NCI-H345 treated with DMSO at 0.1 percent for 48 hours (cell line): ENCODE data around the gene KCNT2.
A peak's percentile ranks its signal among the peaks of the same experiment; 100 is the strongest.
"Not testable (repeated sequence)": the region's sequence is repeated elsewhere in the genome, so short reads cannot be mapped to it uniquely, and the experiment has no call there.

Source experiments
- DNase-seq: peaks from one replicate; lab custom pipeline; 2025; ENCODE audit not compliant: unreplicated experiment; lab: John Stamatoyannopoulos, UW

KCNT2 gene

GRCh38 chr1:196608390-196609369, at the start of gene KCNT2:
Gene KCNT2, minus strand, starts transcription at chr1:196608440. Its CDS starts 131 bp downstream, at chr1:196608309.
- DNase-seq, result peak; percentile 17

- no peak for DNase-seq
Measured at GRCh38 chr1:196655494-196655893, 47.3 kb upstream of the KCNT2 start.

GRCh38 chr1:196655071-196655470, 46.8 kb upstream of the KCNT2 start:
- no peak for DNase-seq

- no peak for DNase-seq
Measured at GRCh38 chr1:196654271-196654670, 46.0 kb upstream of the KCNT2 start.

GRCh38 chr1:196651637-196652215, 43.5 kb upstream of the KCNT2 start, which contains the start of gene CFH:
Gene CFH, plus strand, starts transcription at chr1:196652043. Its CDS starts 75 bp downstream, at chr1:196652118.
- DNase-seq, result no peak

- no peak for DNase-seq
Measured at GRCh38 chr1:196651079-196651478, 42.8 kb upstream of the KCNT2 start.

GRCh38 chr1:196650403-196650802, 42.2 kb upstream of the KCNT2 start:
- DNase-seq, result no peak

GRCh38 chr1:196649990-196650389, 41.8 kb upstream of the KCNT2 start:
- no peak for DNase-seq

GRCh38 chr1:196640976-196641375, 32.7 kb upstream of the KCNT2 start:
- DNase-seq, result no peak

- not testable (repeated sequence) for DNase-seq
Measured at GRCh38 chr1:196639291-196639690, 31.1 kb upstream of the KCNT2 start.

GRCh38 chr1:196638466-196638865, 30.2 kb upstream of the KCNT2 start:
- DNase-seq, result no peak

- DNase-seq, result no peak
Measured at GRCh38 chr1:196637606-196638005, 29.4 kb upstream of the KCNT2 start.

- DNase-seq, result no peak
Measured at GRCh38 chr1:196628838-196629237, 20.6 kb upstream of the KCNT2 start.

- DNase-seq, result no peak
Measured at GRCh38 chr1:196623079-196623478, 14.8 kb upstream of the KCNT2 start.

GRCh38 chr1:196619721-196620120, 11.5 kb upstream of the KCNT2 start:
- no peak for DNase-seq

GRCh38 chr1:196611873-196612272, 3.6 kb upstream of the KCNT2 start:
- DNase-seq, result no peak

- no peak for DNase-seq
Measured at GRCh38 chr1:196609370-196609737, 1.1 kb upstream of the KCNT2 start.

- no peak for DNase-seq
Measured at GRCh38 chr1:196607981-196608380, 259 bp downstream of the KCNT2 start.

- no peak for DNase-seq
Measured at GRCh38 chr1:196603651-196604050, 4.6 kb downstream of the KCNT2 start.

GRCh38 chr1:196598942-196599748, 9.1 kb downstream of the KCNT2 start:
- no peak for DNase-seq

GRCh38 chr1:196594700-196595099, 13.5 kb downstream of the KCNT2 start:
- no peak for DNase-seq
